ENCODE measurements around the gene PRDM16. TPM values are rescaled to one million over a fixed set of nuclear protein-coding genes. Genes with fewer than 3 reads are reported as not detected.

Gene PRDM16
- polyA plus RNA-seq, 1 of the 3 experiments (the other 2 are of a cell fraction), result not detected

- TF ChIP-seq ZBTB33 (IDR thresholded peaks at IDR 0.05; ENCODE audit: borderline replicate concordance, low read depth) (no peak), TCF12 (IDR thresholded peaks at IDR 0.05) (no peak), YY1 (IDR thresholded peaks at IDR 0.05; ENCODE audit: low read depth) (no peak), SMC3 (IDR thresholded peaks at IDR 0.05; ENCODE audit: low read depth, low read length) (no peak), EP300 (IDR thresholded peaks at IDR 0.05; ENCODE audit: borderline replicate concordance in 1 of 2, low read depth in 1 of 2, low read length in 1 of 2) (no peak), RAD21 (IDR thresholded peaks at IDR 0.05; ENCODE audit: low read length) (no peak)
Measured at GRCh38 chr1:3146907-3147306, 77.9 kb downstream of the PRDM16 start (continued).

- WGBS (ENCODE audit: low lambda C conversion rate), result 29% methylated on average over 1 of the region's 6 CpGs
- CTCF ChIA-PET, result no interaction called here
- Histone ChIP-seq H3F3A (replicated peaks; ENCODE audit: insufficient read depth) (no peaks in the 10 kb centered on the region), H3K27me3 (ENCODE audit: insufficient read depth) (no peaks in the 10 kb centered on the region), H3K9ac (no peak overlapping the region), H3K27ac (ENCODE audit: low read depth in 2 of 2, low read length in 1 of 2) (no peak overlapping the region), H3K36me3 (replicated peaks in 1 of 2; ENCODE audit: control insufficient read depth in 1 of 2, insufficient read depth in 2 of 2, low read length in 1 of 2) (no peaks in the 10 kb centered on the region), H3K9me3 (no peaks in the 10 kb centered on the region), H3K4me2 (no peak overlapping the region), H3K4me1 (ENCODE audit: control insufficient read depth in 1 of 2, insufficient read depth in 2 of 2, low read depth in 1 of 2, low read length in 1 of 2) (no peaks in the 10 kb centered on the region), H3K79me2 (ENCODE audit: insufficient read depth) (no peaks in the 10 kb centered on the region), H2AFZ (ENCODE audit: low read depth) (no peak overlapping the region), H3K4me3 (ENCODE audit: low read depth in 2 of 2, low read length in 1 of 2) (no peak overlapping the region), H3K9me2 (no peaks in the 10 kb centered on the region), H4K20me1 (ENCODE audit: insufficient read depth) (no peaks in the 10 kb centered on the region)
- TF ChIP-seq USF2 (IDR thresholded peaks at IDR 0.05; ENCODE audit: borderline replicate concordance, low read depth, low read length) (no peak), ZBTB33 (IDR thresholded peaks at IDR 0.05; ENCODE audit: borderline replicate concordance, low read depth) (no peak), YY1 (IDR thresholded peaks at IDR 0.05; ENCODE audit: low read depth) (no peak), POLR2AphosphoS5 (IDR thresholded peaks at IDR 0.05; ENCODE audit: low read depth, low read length) (no peak), IRF3 (IDR thresholded peaks at IDR 0.05; ENCODE audit: low read depth, low read length) (no peak), JUND (IDR thresholded peaks at IDR 0.05) (no peak)
- POLR2A ChIA-PET, result no interaction called here
- no peak for DNase-seq
Measured at GRCh38 chr1:3148171-3148570, 79.2 kb downstream of the PRDM16 start.

All from SK-N-SH (cell line).